Left ventricle myocardium inferior (tissue), 1 donor: ENCODE data around the gene SAMD4A. TPM values are rescaled to one million over a fixed set of nuclear protein-coding genes. Genes with fewer than 3 reads are reported as not detected.

Experiments used
- DNase-seq: peaks from one replicate; pipeline ENCODE4 v3.0.0-alpha.2; 2020
- H3K27ac ChIP-seq: fragments of 200-600 bp; replicated peaks from 2 replicates; pipeline ENCODE4 v1.8.0; 2021
- H3K27me3 ChIP-seq: fragments of 200-600 bp; 2 replicates; pipeline ENCODE4 v1.8.0; 2021; ENCODE audit warnings: low read depth
- H3K36me3 ChIP-seq: fragments of 200-600 bp; 2 replicates; pipeline ENCODE4 v1.8.0; 2021
- H3K4me1 ChIP-seq: fragments of 200-600 bp; 2 replicates; pipeline ENCODE4 v1.8.0; 2021
- H3K4me3 ChIP-seq: fragments of 200-600 bp; 2 replicates; pipeline ENCODE4 v1.8.0; 2021; ENCODE audit warnings: mild to moderate bottlenecking, moderate library complexity
- H3K9me3 ChIP-seq: fragments of 200-600 bp; replicated peaks from 2 replicates; pipeline ENCODE4 v1.8.0; 2021
- intact Hi-C: fragments of 100-400 bp; cut with micrococcal nuclease; formaldehyde crosslinking; loops from one replicate; pipeline ENCODE4 v1.11.0; 2022
- total RNA-seq: library from RNA; stranded (reverse); fragmentation: NEBNext Ultra II Directional; extraction: Animal tissue kit (Norgen Biotek cat#: 25700); gene quantifications from one replicate; pipeline ENCODE4 v1.2.1, GENCODE V29; 2021
- TF ChIP-seq, protein P1 (sequence below): fragments of 200-600 bp; IDR thresholded peaks from 2 replicates; pipeline ENCODE4 v1.8.0; 2021; ENCODE audit warnings: antibody characterized with exemption, mild to moderate bottlenecking, borderline replicate concordance
- donor health status: DM: no; HTN: yes; CAD: no; lungs with severe emphysema.

SAMD4A gene
- total RNA-seq, 1 donor from 2014 or later = 173 TPM

DNA sequence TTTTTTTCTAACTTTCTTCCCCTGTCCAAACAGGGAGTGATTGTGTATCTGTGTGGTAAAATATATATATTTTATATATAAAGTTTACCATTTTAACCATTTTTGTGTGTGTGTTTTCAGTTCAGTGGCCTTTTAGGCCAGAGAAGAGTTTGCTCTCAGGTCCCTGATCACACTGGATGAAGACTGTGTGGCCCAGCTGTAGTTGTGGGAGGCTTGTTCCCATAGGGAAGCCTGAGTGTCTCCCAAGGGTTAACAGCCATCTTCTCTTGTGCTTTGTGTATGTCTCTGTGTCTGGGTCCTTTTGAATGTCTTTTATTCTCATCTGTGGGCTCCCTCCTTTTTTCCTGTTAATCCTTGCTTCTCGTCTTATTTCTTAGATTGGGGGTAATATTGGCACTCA lies 33.8 kb upstream of the SAMD4A start:
- H3K27ac ChIP-seq = no peak overlapping the region
- no peaks in the 10 kb centered on the region for H3K9me3 ChIP-seq
- H3K36me3 ChIP-seq = peaks cover 28% of the 10 kb centered on the region
- H3K27me3 ChIP-seq = no peaks in the 10 kb centered on the region
- intact Hi-C loops = no loop called here
- no peak overlapping the region for H3K4me3 ChIP-seq
- DNase-seq = no peak
- peaks cover 18% of the 10 kb centered on the region for H3K4me1 ChIP-seq
- TF ChIP-seq, protein P1, sequence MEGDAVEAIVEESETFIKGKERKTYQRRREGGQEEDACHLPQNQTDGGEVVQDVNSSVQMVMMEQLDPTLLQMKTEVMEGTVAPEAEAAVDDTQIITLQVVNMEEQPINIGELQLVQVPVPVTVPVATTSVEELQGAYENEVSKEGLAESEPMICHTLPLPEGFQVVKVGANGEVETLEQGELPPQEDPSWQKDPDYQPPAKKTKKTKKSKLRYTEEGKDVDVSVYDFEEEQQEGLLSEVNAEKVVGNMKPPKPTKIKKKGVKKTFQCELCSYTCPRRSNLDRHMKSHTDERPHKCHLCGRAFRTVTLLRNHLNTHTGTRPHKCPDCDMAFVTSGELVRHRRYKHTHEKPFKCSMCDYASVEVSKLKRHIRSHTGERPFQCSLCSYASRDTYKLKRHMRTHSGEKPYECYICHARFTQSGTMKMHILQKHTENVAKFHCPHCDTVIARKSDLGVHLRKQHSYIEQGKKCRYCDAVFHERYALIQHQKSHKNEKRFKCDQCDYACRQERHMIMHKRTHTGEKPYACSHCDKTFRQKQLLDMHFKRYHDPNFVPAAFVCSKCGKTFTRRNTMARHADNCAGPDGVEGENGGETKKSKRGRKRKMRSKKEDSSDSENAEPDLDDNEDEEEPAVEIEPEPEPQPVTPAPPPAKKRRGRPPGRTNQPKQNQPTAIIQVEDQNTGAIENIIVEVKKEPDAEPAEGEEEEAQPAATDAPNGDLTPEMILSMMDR = no peak

DNA sequence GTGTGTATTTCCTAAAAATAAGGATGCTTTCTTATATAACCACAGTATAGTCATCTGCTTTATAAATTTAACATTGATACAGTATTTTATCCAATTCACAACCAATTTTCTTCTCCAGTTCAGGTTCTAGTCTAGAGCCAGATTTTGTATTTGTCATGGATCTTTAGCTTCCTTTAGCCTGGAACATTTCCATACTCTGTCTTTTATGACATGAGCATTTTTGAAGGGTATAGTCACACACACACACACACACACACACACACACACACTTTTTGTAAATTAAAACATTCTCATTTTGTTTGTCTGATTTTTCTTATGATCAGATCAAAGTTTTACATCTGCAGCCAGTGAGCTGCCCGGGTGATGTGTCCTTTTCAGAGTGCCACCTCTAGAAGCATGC lies 31.8 kb upstream of the SAMD4A start:
- intact Hi-C loops = no loop called here
- H3K4me1 ChIP-seq = peaks cover 9% of the 10 kb centered on the region
- H3K4me3 ChIP-seq = no peak overlapping the region
- no peaks in the 10 kb centered on the region for H3K27me3 ChIP-seq
- H3K36me3 ChIP-seq = peaks cover 45% of the 10 kb centered on the region
- TF ChIP-seq, protein P1 = no peak
- H3K9me3 ChIP-seq = no peaks in the 10 kb centered on the region
- H3K27ac ChIP-seq = no peak overlapping the region
- no peak for DNase-seq

DNA sequence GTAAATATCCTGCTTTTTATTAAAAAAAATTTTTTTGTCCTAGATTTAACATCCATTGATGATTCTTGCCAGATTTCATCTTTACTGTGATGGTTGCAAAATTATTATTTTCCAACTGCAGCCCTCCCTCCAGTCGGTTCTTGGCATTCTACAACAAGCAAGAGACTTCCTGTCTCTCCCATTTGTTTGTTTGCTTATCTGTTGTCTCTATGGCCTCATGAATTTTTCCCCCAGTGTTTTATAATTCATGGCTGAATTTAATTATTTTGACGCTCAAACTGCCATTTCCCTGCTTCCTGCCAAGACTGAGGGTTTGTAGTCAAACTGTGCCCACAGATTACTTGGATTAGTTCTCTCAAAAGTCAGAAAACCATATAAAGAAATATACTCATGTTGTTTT lies 31.3 kb upstream of the SAMD4A start:
- no peak overlapping the region for H3K27ac ChIP-seq
- no peaks in the 10 kb centered on the region for H3K27me3 ChIP-seq
- peaks cover 43% of the 10 kb centered on the region for H3K36me3 ChIP-seq
- H3K4me3 ChIP-seq = no peak overlapping the region
- intact Hi-C loops = no loop called here
- TF ChIP-seq, protein P1 = no peak
- H3K4me1 ChIP-seq = peaks cover 9% of the 10 kb centered on the region
- DNase-seq = no peak
- H3K9me3 ChIP-seq = no peaks in the 10 kb centered on the region

DNA sequence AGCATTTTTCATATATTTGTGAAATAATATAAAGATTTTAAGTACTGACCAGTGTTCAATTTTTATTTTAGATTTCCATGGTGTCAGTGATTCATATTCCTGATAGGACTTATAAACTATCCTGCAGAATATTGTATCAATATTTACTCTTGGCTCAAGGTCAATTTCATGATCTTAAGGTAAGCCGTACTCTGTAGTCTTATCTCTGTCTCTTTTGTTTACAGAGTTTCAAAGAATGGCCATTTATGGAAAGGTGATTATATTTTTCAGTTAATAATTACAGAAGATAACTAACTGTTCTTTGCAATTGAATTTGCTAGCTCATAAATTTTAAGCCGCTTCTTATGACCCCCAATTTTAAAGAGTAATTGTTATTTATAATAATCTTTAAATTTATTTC lies 29.3 kb upstream of the SAMD4A start:
- H3K36me3 ChIP-seq = peaks cover 34% of the 10 kb centered on the region
- no peak for DNase-seq
- intact Hi-C loops = no loop called here
- H3K4me1 ChIP-seq = peaks cover 9% of the 10 kb centered on the region
- no peaks in the 10 kb centered on the region for H3K9me3 ChIP-seq
- no peak overlapping the region for H3K4me3 ChIP-seq
- H3K27me3 ChIP-seq = no peaks in the 10 kb centered on the region
- no peak overlapping the region for H3K27ac ChIP-seq
- TF ChIP-seq, protein P1 = no peak

DNA sequence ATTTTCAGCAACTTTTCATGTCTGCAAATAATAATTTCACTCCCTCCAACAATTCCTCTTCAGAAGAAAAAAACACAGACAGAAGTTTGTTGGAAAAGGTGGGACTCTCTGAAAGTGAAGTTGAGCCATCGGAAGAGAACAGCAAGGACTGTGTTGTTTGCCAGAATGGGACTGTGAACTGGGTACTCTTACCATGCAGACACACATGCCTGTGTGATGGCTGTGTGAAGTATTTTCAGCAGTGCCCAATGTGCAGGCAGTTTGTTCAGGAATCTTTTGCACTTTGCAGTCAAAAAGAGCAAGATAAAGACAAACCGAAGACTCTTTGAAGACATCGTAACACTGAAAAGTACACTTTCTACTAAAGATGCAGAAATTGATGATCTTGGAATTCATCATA lies 28.9 kb upstream of the SAMD4A start:
- Histone ChIP-seq H3K27ac (no peak overlapping the region), H3K27me3 (no peaks in the 10 kb centered on the region), H3K9me3 (no peaks in the 10 kb centered on the region), H3K4me1 (peaks cover 9% of the 10 kb centered on the region), H3K4me3 (no peak overlapping the region), H3K36me3 (peaks cover 34% of the 10 kb centered on the region)
- no peak for DNase-seq
- intact Hi-C loops = no loop called here
- TF ChIP-seq, protein P1 = no peak

DNA sequence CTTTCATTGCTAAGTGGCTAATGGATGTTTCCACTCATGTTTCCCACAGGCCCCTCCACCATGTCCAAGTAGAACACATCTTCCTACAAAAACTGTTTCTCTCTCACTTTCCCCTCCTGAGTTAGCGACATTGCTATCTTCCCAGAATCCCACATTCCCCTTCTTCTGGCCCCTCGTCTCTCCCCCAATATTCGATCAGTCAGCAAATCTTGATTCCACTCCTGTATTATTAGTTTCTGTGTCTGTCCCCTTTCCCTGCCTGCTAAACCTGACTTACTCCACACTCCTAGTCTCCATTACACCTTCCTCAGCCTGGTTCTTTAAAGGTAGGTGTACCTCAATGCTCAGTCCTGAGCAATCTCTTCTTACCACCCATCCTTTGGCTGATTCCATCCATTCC lies 19.3 kb upstream of the SAMD4A start:
- no peak for DNase-seq
- H3K27me3 ChIP-seq = no peaks in the 10 kb centered on the region
- TF ChIP-seq, protein P1 = no peak
- H3K4me1 ChIP-seq = no peaks in the 10 kb centered on the region
- H3K9me3 ChIP-seq = no peaks in the 10 kb centered on the region
- intact Hi-C loops = no loop called here
- H3K27ac ChIP-seq = no peak overlapping the region
- H3K4me3 ChIP-seq = no peak overlapping the region
- no peaks in the 10 kb centered on the region for H3K36me3 ChIP-seq
